SKM-1 treated with dmso at 0.1 percent for 144 hours (cell line): ENCODE measurements around the gene TRDN.

Experiments used
- DNase-seq: peaks from one replicate; lab custom pipeline; 2025; ENCODE audit not compliant: unreplicated experiment; lab: John Stamatoyannopoulos, UW

The TRDN gene

GRCh38 chr6:123636782-123637181 lies at the start of gene TRDN:
TRDN (minus strand) TSS chr6:123636950; CDS start chr6:123636775, 175 bp downstream.
- DNase-seq: no peak

GRCh38 chr6:123681957-123682462 lies 45.3 kb upstream of the TRDN start:
- no peak for DNase-seq

GRCh38 chr6:123677897-123678296 lies 41.1 kb upstream of the TRDN start:
- DNase-seq: no peak

GRCh38 chr6:123676793-123677192 lies 40.0 kb upstream of the TRDN start:
- DNase-seq: no peak

- no peak for DNase-seq
These were observed 32.3 kb upstream of the TRDN start for GRCh38 chr6:123668965-123669591.

- DNase-seq: no peak
These were observed 31.3 kb upstream of the TRDN start for GRCh38 chr6:123668063-123668462.

- no peak for DNase-seq
These were observed 26.7 kb upstream of the TRDN start for GRCh38 chr6:123663436-123663835.

GRCh38 chr6:123662757-123663156 lies 26.0 kb upstream of the TRDN start:
- no peak for DNase-seq

GRCh38 chr6:123661105-123661891 lies 24.5 kb upstream of the TRDN start:
- no peak for DNase-seq

- DNase-seq: no peak
These were observed 23.4 kb upstream of the TRDN start for GRCh38 chr6:123659960-123660748.

- DNase-seq: no peak
These were observed 22.1 kb upstream of the TRDN start for GRCh38 chr6:123658848-123659247.

- peak; percentile 27 for DNase-seq
These were observed 19.0 kb upstream of the TRDN start for GRCh38 chr6:123655521-123656306.

GRCh38 chr6:123648723-123649122 lies 12.0 kb upstream of the TRDN start:
- DNase-seq: no peak

GRCh38 chr6:123648020-123648580 lies 11.3 kb upstream of the TRDN start:
- no peak for DNase-seq

GRCh38 chr6:123641497-123641896 lies 4.7 kb upstream of the TRDN start:
- no peak for DNase-seq

- DNase-seq: no peak
These were observed 3.9 kb upstream of the TRDN start for GRCh38 chr6:123640567-123641187.

- no peak for DNase-seq
These were observed 2.1 kb upstream of the TRDN start for GRCh38 chr6:123638865-123639264.

GRCh38 chr6:123636282-123636681 lies 468 bp downstream of the TRDN start:
- no peak for DNase-seq

- no peak for DNase-seq
These were observed 1.2 kb downstream of the TRDN start for GRCh38 chr6:123635567-123635966.

GRCh38 chr6:123635144-123635543 lies 1.6 kb downstream of the TRDN start:
- no peak for DNase-seq
